Astrocyte (in vitro differentiated cells and primary cell): ENCODE results near the gene JPH3. TPM values are rescaled to one million over a fixed set of nuclear protein-coding genes. Genes with fewer than 3 reads are reported as not detected.

ENCODE experiments used
- DNase-seq: peaks from one replicate; pipeline ENCODE4 v3.0.0-alpha.2; 2010; ENCODE audit warnings: low read depth
- FAIRE-seq: peaks from 2 replicates; lab custom pipeline; 2011; peaks lifted over from hg19 to GRCh38; lab: Jason Lieb, UNC
- H2AFZ ChIP-seq: 2 replicates; pipeline ENCODE4 v1.6.0; 2012; ENCODE audit warnings: low read depth, low read length, inconsistent platforms
- H3K27ac ChIP-seq: 2 replicates; pipeline ENCODE4 v1.5.1; 2011; ENCODE audit warnings: low read depth, low read length, inconsistent platforms
- H3K27me3 ChIP-seq: 2 replicates; pipeline ENCODE4 v1.6.0; 2011; ENCODE audit warnings: low read length, inconsistent platforms; ENCODE audit not compliant: insufficient read depth
- H3K36me3 ChIP-seq: 2 replicates; pipeline ENCODE4 v1.5.1; 2011; ENCODE audit warnings: low read length, inconsistent platforms; ENCODE audit not compliant: insufficient read depth
- H3K4me1 ChIP-seq: 2 replicates; pipeline ENCODE4 v1.5.1; 2011; ENCODE audit warnings: low read length, inconsistent platforms; ENCODE audit not compliant: insufficient read depth
- H3K4me2 ChIP-seq: 2 replicates; pipeline ENCODE4 v1.6.0; 2012; ENCODE audit warnings: low read length, inconsistent platforms
- H3K4me3 ChIP-seq: 2 replicates; pipeline ENCODE4 v1.5.1; 2011; ENCODE audit warnings: low read depth, mild to moderate bottlenecking, low read length, inconsistent platforms; ENCODE audit not compliant: insufficient read depth
- H3K79me2 ChIP-seq: 2 replicates; pipeline ENCODE4 v1.6.0; 2012; ENCODE audit warnings: mild to moderate bottlenecking, low read length, inconsistent platforms; ENCODE audit not compliant: insufficient read depth
- H3K9ac ChIP-seq: 2 replicates; pipeline ENCODE4 v1.6.0; 2012; ENCODE audit warnings: mild to moderate bottlenecking, low read length, inconsistent platforms
- H3K9me3 ChIP-seq: 2 replicates; pipeline ENCODE4 v1.5.1; 2012; ENCODE audit warnings: low read depth, mild to moderate bottlenecking, low read length, inconsistent platforms; ENCODE audit not compliant: insufficient read depth
- H4K20me1 ChIP-seq: 2 replicates; pipeline ENCODE4 v1.6.0; 2012; ENCODE audit warnings: low read length, inconsistent platforms; ENCODE audit not compliant: insufficient read depth
- H3K27ac Mint-ChIP-seq: one replicate; pipeline ENCODE4 v1.8.0; 2021; ENCODE audit warnings: mild to moderate bottlenecking, mixed read lengths; ENCODE audit not compliant: unreplicated experiment
- H3K27me3 Mint-ChIP-seq: one replicate; pipeline ENCODE4 v1.8.0; 2021; ENCODE audit warnings: low read depth, mixed read lengths; ENCODE audit not compliant: unreplicated experiment
- H3K36me3 Mint-ChIP-seq: one replicate; pipeline ENCODE4 v1.8.0; 2021; ENCODE audit warnings: low read depth, mixed read lengths; ENCODE audit not compliant: unreplicated experiment
- H3K4me1 Mint-ChIP-seq: one replicate; pipeline ENCODE4 v1.8.0; 2021; ENCODE audit warnings: low read depth, mixed read lengths; ENCODE audit not compliant: unreplicated experiment
- H3K4me3 Mint-ChIP-seq: one replicate; pipeline ENCODE4 v1.8.0; 2021; ENCODE audit warnings: mild to moderate bottlenecking, moderate library complexity, mixed read lengths; ENCODE audit not compliant: unreplicated experiment
- H3K9me3 Mint-ChIP-seq: one replicate; pipeline ENCODE4 v1.8.0; 2021; ENCODE audit warnings: mild to moderate bottlenecking, mixed read lengths; ENCODE audit not compliant: unreplicated experiment
- EZH2 ChIP-seq: IDR thresholded peaks from 2 replicates; pipeline ENCODE4 v1.6.1; 2012; ENCODE audit warnings: mild to moderate bottlenecking, low read length, inconsistent platforms; ENCODE audit not compliant: insufficient read depth
- total RNA-seq: library from RNA; stranded (reverse); gene quantifications from 2 replicates; pipeline ENCODE4 v1.2.1, GENCODE V29; 2021
- TF ChIP-seq, protein P1 (sequence below): IDR thresholded peaks from 2 replicates; pipeline ENCODE4 v1.5.1; 2011; ENCODE audit warnings: low read depth, mild to moderate bottlenecking, inconsistent platforms, low read length, moderate library complexity; ENCODE audit not compliant: insufficient read depth

JPH3 gene
- total RNA-seq, 1 donor from 2014 or later, result 8.6 TPM

DNA sequence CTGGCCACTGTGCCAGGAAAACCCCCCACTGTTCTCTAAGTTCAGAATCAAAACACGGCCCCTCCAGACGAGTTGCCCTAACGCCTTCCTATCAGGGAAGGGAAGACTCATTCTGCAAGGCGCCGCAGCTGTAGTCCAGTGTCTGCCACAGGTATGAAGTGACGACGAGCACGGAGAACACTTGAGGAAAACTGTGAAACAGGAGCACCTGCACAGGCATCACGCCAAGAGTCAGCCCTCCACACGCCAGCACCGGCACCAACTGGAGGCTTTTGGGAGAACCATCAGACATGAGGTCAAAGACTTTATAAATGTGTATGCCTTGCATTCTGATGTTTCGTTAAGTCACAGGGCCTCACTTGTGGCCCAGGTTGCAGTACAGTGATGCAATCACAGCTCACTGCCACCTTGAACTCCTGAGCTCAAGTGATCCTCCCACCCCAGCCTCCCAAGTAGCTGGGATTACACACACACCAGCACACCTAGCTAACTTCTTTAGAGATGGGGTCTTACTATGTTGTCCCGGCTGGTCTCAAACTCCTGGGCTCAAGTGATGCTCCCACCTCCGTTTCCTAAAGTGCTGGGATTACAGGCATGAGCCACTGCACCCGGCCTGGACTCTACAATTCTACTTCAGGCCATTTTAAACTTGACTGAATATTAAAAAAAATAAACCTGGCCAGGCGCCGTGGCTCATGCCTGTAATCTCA is 140.6 kb downstream of the JPH3 start:
- no peak for FAIRE-seq
- no peak overlapping the region for H3K4me3 ChIP-seq
- no peak overlapping the region for H3K27ac ChIP-seq
- no peak overlapping the region for H3K4me2 ChIP-seq
- no peaks in the 10 kb centered on the region for H3K9me3 ChIP-seq
- Mint-ChIP-seq H3K4me1 (no peaks in the 10 kb centered on the region), H3K36me3 (peaks cover 24% of the 10 kb centered on the region), H3K4me3 (no peak overlapping the region), H3K27me3 (no peaks in the 10 kb centered on the region), H3K9me3 (no peaks in the 10 kb centered on the region), H3K27ac (no peak overlapping the region)
- no peak for DNase-seq
- H3K79me2 ChIP-seq, result peaks cover 7% of the 10 kb centered on the region
- peaks cover 17% of the 10 kb centered on the region for H3K4me1 ChIP-seq
- no peak overlapping the region for H3K9ac ChIP-seq
- peaks cover 61% of the 10 kb centered on the region for H4K20me1 ChIP-seq
- TF ChIP-seq, protein P1, sequence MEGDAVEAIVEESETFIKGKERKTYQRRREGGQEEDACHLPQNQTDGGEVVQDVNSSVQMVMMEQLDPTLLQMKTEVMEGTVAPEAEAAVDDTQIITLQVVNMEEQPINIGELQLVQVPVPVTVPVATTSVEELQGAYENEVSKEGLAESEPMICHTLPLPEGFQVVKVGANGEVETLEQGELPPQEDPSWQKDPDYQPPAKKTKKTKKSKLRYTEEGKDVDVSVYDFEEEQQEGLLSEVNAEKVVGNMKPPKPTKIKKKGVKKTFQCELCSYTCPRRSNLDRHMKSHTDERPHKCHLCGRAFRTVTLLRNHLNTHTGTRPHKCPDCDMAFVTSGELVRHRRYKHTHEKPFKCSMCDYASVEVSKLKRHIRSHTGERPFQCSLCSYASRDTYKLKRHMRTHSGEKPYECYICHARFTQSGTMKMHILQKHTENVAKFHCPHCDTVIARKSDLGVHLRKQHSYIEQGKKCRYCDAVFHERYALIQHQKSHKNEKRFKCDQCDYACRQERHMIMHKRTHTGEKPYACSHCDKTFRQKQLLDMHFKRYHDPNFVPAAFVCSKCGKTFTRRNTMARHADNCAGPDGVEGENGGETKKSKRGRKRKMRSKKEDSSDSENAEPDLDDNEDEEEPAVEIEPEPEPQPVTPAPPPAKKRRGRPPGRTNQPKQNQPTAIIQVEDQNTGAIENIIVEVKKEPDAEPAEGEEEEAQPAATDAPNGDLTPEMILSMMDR, result no peak
- no peak for TF ChIP-seq EZH2
- no peaks in the 10 kb centered on the region for H3K27me3 ChIP-seq
- no peak overlapping the region for H2AFZ ChIP-seq
- H3K36me3 ChIP-seq, result peaks cover 7% of the 10 kb centered on the region

DNA sequence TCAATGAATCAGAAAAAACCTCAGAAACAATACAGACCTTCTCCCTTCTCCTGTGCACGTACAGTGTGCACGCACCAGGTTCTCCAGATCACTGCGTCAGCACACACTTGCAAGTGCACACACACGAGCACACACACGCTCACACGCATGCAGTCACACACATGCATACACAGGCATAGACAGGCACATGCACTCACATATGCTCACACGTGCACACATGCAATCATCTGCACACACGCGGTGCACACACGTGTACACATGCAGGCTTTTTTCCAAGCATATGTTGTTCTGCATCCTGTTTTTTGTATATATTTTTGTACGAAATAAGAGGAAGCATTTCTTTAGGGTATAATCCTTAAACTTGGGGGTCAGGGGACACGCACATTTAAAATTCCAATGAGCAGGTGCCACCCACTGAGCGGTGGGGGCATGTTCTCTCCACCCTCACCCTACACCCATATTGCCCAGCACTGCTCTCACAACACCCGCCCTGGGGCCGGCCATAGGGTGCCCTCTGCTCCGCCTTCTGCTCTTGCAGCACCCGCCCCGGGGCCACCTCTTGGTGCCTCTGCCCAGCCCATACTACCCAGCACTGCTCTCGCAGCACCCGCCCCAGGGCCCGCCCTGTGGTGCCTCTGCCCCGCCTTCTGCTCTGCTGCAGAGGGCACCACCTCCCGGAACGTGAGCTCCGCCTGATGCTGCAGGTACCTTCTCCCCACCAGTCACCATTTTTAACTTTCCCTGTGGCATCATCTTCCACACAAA is 142.6 kb downstream of the JPH3 start:
- H3K4me2 ChIP-seq, result no peak overlapping the region
- no peak overlapping the region for H3K4me3 ChIP-seq
- no peak overlapping the region for H3K9ac ChIP-seq
- H3K36me3 ChIP-seq, result peaks cover 12% of the 10 kb centered on the region
- peaks cover 56% of the 10 kb centered on the region for H4K20me1 ChIP-seq
- TF ChIP-seq EZH2, result no peak
- TF ChIP-seq, protein P1, result no peak
- Mint-ChIP-seq H3K27me3 (no peaks in the 10 kb centered on the region), H3K4me3 (no peak overlapping the region), H3K9me3 (no peaks in the 10 kb centered on the region), H3K27ac (no peak overlapping the region), H3K36me3 (peaks cover 27% of the 10 kb centered on the region), H3K4me1 (no peaks in the 10 kb centered on the region)
- H3K4me1 ChIP-seq, result peaks cover 15% of the 10 kb centered on the region
- H3K27me3 ChIP-seq, result no peaks in the 10 kb centered on the region
- H3K27ac ChIP-seq, result no peak overlapping the region
- H3K9me3 ChIP-seq, result no peaks in the 10 kb centered on the region
- DNase-seq, result no peak
- H2AFZ ChIP-seq, result no peak overlapping the region
- peaks cover 7% of the 10 kb centered on the region for H3K79me2 ChIP-seq
- FAIRE-seq, result no peak
